ENCODE results near the gene ETV5.

ETV5 gene

GRCh38 chr3:186095561-186096081 lies 13.3 kb downstream of the ETV5 start:
- no peak for DNase-seq (ENCODE audit: low spot score)

- no peak for DNase-seq (ENCODE audit: low spot score)
Measured at GRCh38 chr3:186094696-186095425, 14.0 kb downstream of the ETV5 start.

- DNase-seq (ENCODE audit: low spot score), result no peak
Measured at GRCh38 chr3:186094271-186094670, 14.6 kb downstream of the ETV5 start.

- DNase-seq (ENCODE audit: low spot score), result no peak
Measured at GRCh38 chr3:186093271-186093900, 15.5 kb downstream of the ETV5 start.

GRCh38 chr3:186092360-186093070 lies 16.4 kb downstream of the ETV5 start:
- DNase-seq (ENCODE audit: low spot score), result no peak

- DNase-seq (ENCODE audit: low spot score), result no peak
Measured at GRCh38 chr3:186090901-186091300, 18.0 kb downstream of the ETV5 start.

- no peak for DNase-seq (ENCODE audit: low spot score)
Measured at GRCh38 chr3:186088335-186088734, 20.6 kb downstream of the ETV5 start.

- no peak for DNase-seq (ENCODE audit: low spot score)
Measured at GRCh38 chr3:186084264-186084663, 24.6 kb downstream of the ETV5 start.

GRCh38 chr3:186083746-186084145 lies 25.1 kb downstream of the ETV5 start:
- no peak for DNase-seq (ENCODE audit: low spot score)

GRCh38 chr3:186082150-186082549 lies 26.7 kb downstream of the ETV5 start:
- no peak for DNase-seq (ENCODE audit: low spot score)

GRCh38 chr3:186081678-186082077 lies 27.2 kb downstream of the ETV5 start:
- no peak for DNase-seq (ENCODE audit: low spot score)

- no peak for DNase-seq (ENCODE audit: low spot score)
Measured at GRCh38 chr3:186080849-186081438, 27.9 kb downstream of the ETV5 start.

GRCh38 chr3:186079925-186080324 lies 29.0 kb downstream of the ETV5 start:
- DNase-seq (ENCODE audit: low spot score), result no peak

GRCh38 chr3:186077466-186077865 lies 31.4 kb downstream of the ETV5 start:
- DNase-seq (ENCODE audit: low spot score), result no peak

GRCh38 chr3:186075931-186076567 lies 32.8 kb downstream of the ETV5 start:
- no peak for DNase-seq (ENCODE audit: low spot score)

GRCh38 chr3:186075489-186075888 lies 33.4 kb downstream of the ETV5 start:
- no peak for DNase-seq (ENCODE audit: low spot score)

GRCh38 chr3:186073641-186074040 lies 35.2 kb downstream of the ETV5 start:
- no peak for DNase-seq (ENCODE audit: low spot score)

GRCh38 chr3:186070996-186071395 lies 37.9 kb downstream of the ETV5 start:
- no peak for DNase-seq (ENCODE audit: low spot score)

- no peak for DNase-seq (ENCODE audit: low spot score)
Measured at GRCh38 chr3:186070550-186070949, 38.3 kb downstream of the ETV5 start.

GRCh38 chr3:186070133-186070532 lies 38.8 kb downstream of the ETV5 start:
- DNase-seq (ENCODE audit: low spot score), result no peak

GRCh38 chr3:186069199-186069598 lies 39.7 kb downstream of the ETV5 start:
- no peak for DNase-seq (ENCODE audit: low spot score)

- no peak for DNase-seq (ENCODE audit: low spot score)
Measured at GRCh38 chr3:186068243-186068552, 40.7 kb downstream of the ETV5 start.
